ENCODE measurements around the gene NHEJ1.

NHEJ1 gene

DNA sequence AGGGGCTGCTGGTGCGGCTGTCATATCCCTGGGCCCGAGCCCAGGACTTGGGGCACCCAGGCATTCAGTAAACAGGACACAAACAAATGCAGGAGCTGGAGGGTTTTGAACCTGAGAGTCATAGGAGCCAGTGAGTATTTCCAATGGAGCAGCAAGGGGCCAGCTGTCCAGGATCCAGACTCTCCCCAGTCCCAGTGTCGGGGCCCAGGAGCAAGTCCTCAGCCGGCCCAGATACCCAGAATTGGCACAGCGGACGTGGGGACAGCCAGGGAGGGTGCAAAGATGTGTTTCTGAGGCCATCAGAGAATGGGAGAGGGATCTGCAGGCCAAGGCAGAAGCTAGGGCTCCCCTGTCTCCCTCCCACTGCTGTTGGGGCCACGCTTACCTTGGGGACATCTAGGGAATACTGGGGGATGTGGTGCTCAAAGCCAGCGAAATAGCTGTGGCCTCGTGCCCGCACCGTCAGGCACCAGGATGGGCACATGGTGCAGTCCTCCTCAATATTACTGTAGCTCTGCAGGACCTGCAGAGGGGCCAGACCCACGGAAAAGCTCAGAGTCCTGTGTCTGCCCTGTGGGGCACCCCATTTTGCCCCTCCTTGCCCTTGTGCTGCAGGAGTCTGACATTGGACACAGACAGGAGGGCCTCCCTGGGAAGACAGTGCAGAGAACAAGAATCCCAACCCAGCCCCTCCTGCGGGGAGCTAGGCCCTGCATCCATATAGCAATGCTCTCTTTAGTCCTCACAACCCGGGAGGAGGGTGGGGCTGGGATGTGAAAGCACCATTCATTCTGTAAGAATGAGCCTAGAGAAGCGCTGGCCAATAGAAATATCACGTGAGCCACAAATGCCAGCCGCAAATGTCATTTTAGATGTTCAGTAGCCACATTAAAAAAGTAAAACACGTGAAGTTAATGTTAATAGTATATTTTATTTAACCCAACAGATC, 134.7 kb downstream of the NHEJ1 start:
- peaks cover 1% of the 10 kb centered on the region for H3K36me3 Mint-ChIP-seq (ENCODE audit: insufficient read depth)
- H3K9me3 Mint-ChIP-seq: no peaks in the 10 kb centered on the region
- peaks cover 57% of the 10 kb centered on the region for H3K27me3 Mint-ChIP-seq
- H3K4me3 Mint-ChIP-seq: no peak overlapping the region
- H3K4me1 Mint-ChIP-seq: no peaks in the 10 kb centered on the region
- ATAC-seq (replicated peaks; ENCODE audit: extremely low read depth, poor library complexity, severe bottlenecking): no peak
- no peak overlapping the region for H3K27ac Mint-ChIP-seq (ENCODE audit: low read depth)
- DNase-seq (ENCODE audit: low spot score in 2 of 2): no peak
